ENCODE measurements around the gene NPC1L1.

- TF ChIP-seq CTCF (IDR thresholded peaks at IDR 0.05) (no peak), POLR2A (IDR thresholded peaks at IDR 0.05) (no peak)
These were observed 35.5 kb downstream of the NPC1L1 start for GRCh38 chr7:44505595-44505994.

Data from ovary (tissue), 3 donors.